Measurements from ENCODE around the gene RYR3. TPM values are rescaled to one million over a fixed set of nuclear protein-coding genes. Genes with fewer than 3 reads are reported as not detected.

The RYR3 gene
- total RNA-seq, 1 donor from 2014 or later = 0.08 TPM

DNA sequence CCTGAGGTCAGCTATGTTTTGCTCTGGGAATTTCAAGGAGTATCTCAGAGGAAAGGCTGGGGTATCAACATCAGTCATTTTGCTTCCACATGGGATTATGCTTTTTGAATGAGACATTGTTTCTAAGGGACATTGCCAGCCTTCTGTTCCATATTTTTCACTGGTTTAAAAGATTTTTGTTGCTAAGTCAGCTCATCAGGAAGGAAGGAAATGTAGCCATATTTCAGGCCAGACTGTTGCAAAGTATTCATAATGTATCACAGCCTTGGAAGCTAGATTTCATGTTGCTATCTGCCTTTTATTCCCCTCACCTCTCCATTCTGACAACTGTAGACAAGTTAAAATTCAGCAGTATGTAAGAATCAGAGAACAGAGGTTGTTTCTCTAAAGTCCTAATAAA is 596.6 kb downstream of the RYR3 start:
- no peak overlapping the region for H3K27ac ChIP-seq (replicated peaks)
- no peaks in the 10 kb centered on the region for H3K27me3 ChIP-seq (ENCODE audit: low read depth)
- intact Hi-C loops (cut with micrococcal nuclease) = no loop called here
- TF ChIP-seq, protein P1, sequence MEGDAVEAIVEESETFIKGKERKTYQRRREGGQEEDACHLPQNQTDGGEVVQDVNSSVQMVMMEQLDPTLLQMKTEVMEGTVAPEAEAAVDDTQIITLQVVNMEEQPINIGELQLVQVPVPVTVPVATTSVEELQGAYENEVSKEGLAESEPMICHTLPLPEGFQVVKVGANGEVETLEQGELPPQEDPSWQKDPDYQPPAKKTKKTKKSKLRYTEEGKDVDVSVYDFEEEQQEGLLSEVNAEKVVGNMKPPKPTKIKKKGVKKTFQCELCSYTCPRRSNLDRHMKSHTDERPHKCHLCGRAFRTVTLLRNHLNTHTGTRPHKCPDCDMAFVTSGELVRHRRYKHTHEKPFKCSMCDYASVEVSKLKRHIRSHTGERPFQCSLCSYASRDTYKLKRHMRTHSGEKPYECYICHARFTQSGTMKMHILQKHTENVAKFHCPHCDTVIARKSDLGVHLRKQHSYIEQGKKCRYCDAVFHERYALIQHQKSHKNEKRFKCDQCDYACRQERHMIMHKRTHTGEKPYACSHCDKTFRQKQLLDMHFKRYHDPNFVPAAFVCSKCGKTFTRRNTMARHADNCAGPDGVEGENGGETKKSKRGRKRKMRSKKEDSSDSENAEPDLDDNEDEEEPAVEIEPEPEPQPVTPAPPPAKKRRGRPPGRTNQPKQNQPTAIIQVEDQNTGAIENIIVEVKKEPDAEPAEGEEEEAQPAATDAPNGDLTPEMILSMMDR (IDR thresholded peaks at IDR 0.05; ENCODE audit: borderline replicate concordance) = no peak
- H3K36me3 ChIP-seq = no peaks in the 10 kb centered on the region
- no peak overlapping the region for H3K4me3 ChIP-seq
- H3K9me3 ChIP-seq (replicated peaks) = no peaks in the 10 kb centered on the region
- H3K4me1 ChIP-seq = peaks cover 10% of the 10 kb centered on the region
- DNase-seq = no peak

GRCh38 chr15:33908406-33908805 is 597.6 kb downstream of the RYR3 start:
- Histone ChIP-seq H3K9me3 (replicated peaks) (no peaks in the 10 kb centered on the region), H3K4me1 (peaks cover 10% of the 10 kb centered on the region), H3K27me3 (ENCODE audit: low read depth) (no peaks in the 10 kb centered on the region), H3K36me3 (no peaks in the 10 kb centered on the region), H3K4me3 (no peak overlapping the region), H3K27ac (replicated peaks) (no peak overlapping the region)
- no peak for DNase-seq
- intact Hi-C loops (cut with micrococcal nuclease) = no loop called here
- TF ChIP-seq, protein P1 (IDR thresholded peaks at IDR 0.05; ENCODE audit: borderline replicate concordance) = no peak

DNA sequence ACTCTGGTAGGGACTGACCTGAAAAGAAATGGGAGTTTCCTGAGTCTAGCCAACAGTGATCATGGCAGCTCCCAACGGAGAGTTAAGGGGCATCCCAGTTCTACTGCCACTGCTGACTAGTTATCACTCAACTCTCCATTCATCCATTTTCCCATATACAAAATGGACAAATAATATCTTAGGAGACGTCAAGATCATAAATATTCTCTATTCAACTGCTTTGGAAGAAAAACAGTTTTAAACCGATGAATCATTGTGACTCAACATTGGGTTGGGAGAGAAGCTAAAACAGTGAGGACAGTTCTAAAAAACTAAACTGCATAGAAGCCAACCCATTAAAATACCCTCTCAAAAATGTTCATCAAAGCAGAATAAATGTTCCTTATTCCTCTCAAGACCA is 600.0 kb downstream of the RYR3 start:
- H3K4me1 ChIP-seq = peaks cover 10% of the 10 kb centered on the region
- TF ChIP-seq, protein P1 (IDR thresholded peaks at IDR 0.05; ENCODE audit: borderline replicate concordance) = no peak
- H3K4me3 ChIP-seq = no peak overlapping the region
- intact Hi-C loops (cut with micrococcal nuclease) = no loop called here
- DNase-seq = no peak
- H3K27me3 ChIP-seq (ENCODE audit: low read depth) = no peaks in the 10 kb centered on the region
- H3K27ac ChIP-seq (replicated peaks) = no peak overlapping the region
- no peaks in the 10 kb centered on the region for H3K36me3 ChIP-seq
- no peaks in the 10 kb centered on the region for H3K9me3 ChIP-seq (replicated peaks)

DNA sequence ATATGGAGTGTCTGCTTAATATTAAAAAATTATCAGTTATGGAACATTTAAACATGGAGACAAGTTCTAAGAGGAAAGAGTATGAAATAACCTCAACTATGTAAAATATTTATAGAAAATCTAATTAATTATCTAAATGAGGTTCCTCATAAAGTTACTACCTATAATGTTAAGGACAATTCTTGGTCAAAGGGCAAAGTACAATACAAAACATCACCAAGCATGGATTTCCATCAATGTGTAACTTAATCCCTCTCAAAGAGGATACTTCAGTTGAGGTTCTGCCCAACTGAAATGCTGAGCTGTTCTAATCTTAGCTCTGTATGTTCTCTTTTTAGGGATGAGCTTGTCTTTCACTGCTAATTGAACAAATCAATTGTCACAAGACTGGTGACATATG is 601.6 kb downstream of the RYR3 start:
- DNase-seq = no peak
- TF ChIP-seq, protein P1 (IDR thresholded peaks at IDR 0.05; ENCODE audit: borderline replicate concordance) = no peak
- no peaks in the 10 kb centered on the region for H3K9me3 ChIP-seq (replicated peaks)
- no peak overlapping the region for H3K4me3 ChIP-seq
- H3K4me1 ChIP-seq = peaks cover 4% of the 10 kb centered on the region
- no peak overlapping the region for H3K27ac ChIP-seq (replicated peaks)
- H3K36me3 ChIP-seq = no peaks in the 10 kb centered on the region
- no peaks in the 10 kb centered on the region for H3K27me3 ChIP-seq (ENCODE audit: low read depth)
- intact Hi-C loops (cut with micrococcal nuclease) = no loop called here

DNA sequence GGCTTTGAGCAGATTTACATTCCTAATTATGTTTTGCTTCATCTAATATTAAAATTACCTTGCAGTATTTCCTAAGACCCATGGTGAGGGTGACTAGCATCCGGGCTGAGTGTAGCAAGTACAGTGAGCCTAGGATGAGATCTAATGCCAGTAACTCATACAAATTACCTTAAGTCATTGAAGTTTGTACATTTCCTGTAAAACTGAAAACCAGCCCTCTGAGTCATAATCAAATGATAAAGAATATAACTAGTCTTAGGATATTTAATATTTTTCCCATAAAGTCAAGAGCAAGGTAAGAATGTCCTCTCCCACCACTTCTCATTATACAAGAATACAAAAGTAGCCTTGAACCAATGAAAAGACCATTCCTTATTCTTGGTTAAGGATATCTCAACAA is 602.7 kb downstream of the RYR3 start:
- H3K27me3 ChIP-seq (ENCODE audit: low read depth) = no peaks in the 10 kb centered on the region
- no peak overlapping the region for H3K4me3 ChIP-seq
- H3K36me3 ChIP-seq = no peaks in the 10 kb centered on the region
- no peak overlapping the region for H3K27ac ChIP-seq (replicated peaks)
- intact Hi-C loops (cut with micrococcal nuclease) = no loop called here
- H3K4me1 ChIP-seq = no peaks in the 10 kb centered on the region
- TF ChIP-seq, protein P1 (IDR thresholded peaks at IDR 0.05; ENCODE audit: borderline replicate concordance) = no peak
- no peaks in the 10 kb centered on the region for H3K9me3 ChIP-seq (replicated peaks)
- no peak for DNase-seq

Other genes starting within 250 kb of the RYR3 start
- 4.5 TPM for gene FMN1, start 116.3 kb upstream of the RYR3 start, total RNA-seq

Data from left ventricle myocardium inferior (tissue), 1 donor.